Activated CD8-positive, alpha-beta memory T cell treated with anti-CD3 and anti-CD28 coated beads for 4 hours (primary cell): ENCODE results near the gene NAA25.
"Not testable (repeated sequence)": the region's sequence is repeated elsewhere in the genome, so short reads cannot be mapped to it uniquely, and the experiment has no call there.

Experiments used
- DNase-seq, 2 donors: peaks; one replicate each; pipeline ENCODE4 v3.0.0-alpha.2; 2020; ENCODE audit warnings: low read depth in 2 of 2

Gene NAA25

GRCh38 chr12:112061137-112061536, 47.4 kb downstream of the NAA25 start:
- no peak for DNase-seq

GRCh38 chr12:112049351-112049750, 59.2 kb downstream of the NAA25 start:
- DNase-seq: no peak

GRCh38 chr12:112046003-112046402, 62.6 kb downstream of the NAA25 start:
- no peak for DNase-seq

GRCh38 chr12:112036614-112037013, 72.0 kb downstream of the NAA25 start:
- not testable (repeated sequence) for DNase-seq

- no peak for DNase-seq
Measured at GRCh38 chr12:112035219-112035785, 73.3 kb downstream of the NAA25 start.

GRCh38 chr12:112032292-112032691, 76.3 kb downstream of the NAA25 start:
- no peak for DNase-seq

- no peak for DNase-seq
Measured at GRCh38 chr12:112031472-112031871, 77.1 kb downstream of the NAA25 start.

GRCh38 chr12:112029301-112029700, 79.3 kb downstream of the NAA25 start:
- no peak for DNase-seq

GRCh38 chr12:112025808-112026375, 82.7 kb downstream of the NAA25 start:
- no peak for DNase-seq

GRCh38 chr12:112023759-112024396, 84.7 kb downstream of the NAA25 start:
- DNase-seq: no peak

GRCh38 chr12:112022241-112023016, 86.2 kb downstream of the NAA25 start:
- DNase-seq: no peak

- no peak for DNase-seq
Measured at GRCh38 chr12:112020947-112021457, 87.6 kb downstream of the NAA25 start.

- DNase-seq: no peak
Measured at GRCh38 chr12:112018571-112019237, 89.9 kb downstream of the NAA25 start.

GRCh38 chr12:112017041-112017440, 91.5 kb downstream of the NAA25 start:
- DNase-seq: no peak

- DNase-seq: no peak
Measured at GRCh38 chr12:112015938-112016337, 92.6 kb downstream of the NAA25 start.

- peak; percentile 39 to 58 for DNase-seq
Measured at GRCh38 chr12:112013601-112014402, 94.8 kb downstream of the NAA25 start.

GRCh38 chr12:112012775-112013600, 95.6 kb downstream of the NAA25 start, which contains the start of the genes ERP29 and TMEM116:
TSS of gene ERP29 (plus strand) at chr12:112013426. CDS start at chr12:112013466, 40 bp downstream.
TSS of gene TMEM116 (minus strand) at chr12:112013165. CDS start at chr12:112005270, 7,895 bp downstream.
- DNase-seq: peak; percentile 100

GRCh38 chr12:112011685-112012084, 96.9 kb downstream of the NAA25 start:
- DNase-seq: no peak

GRCh38 chr12:112010415-112011344, 97.9 kb downstream of the NAA25 start:
- DNase-seq: no peak
